ENCODE measurements around the gene OR5A2. TPM values are rescaled to one million over a fixed set of nuclear protein-coding genes. Genes with fewer than 3 reads are reported as not detected.
A peak's percentile ranks its signal among the peaks of the same experiment; 100 is the strongest.
"Not testable (repeated sequence)": the region's sequence is repeated elsewhere in the genome, so short reads cannot be mapped to it uniquely, and the experiment has no call there.

OR5A2 gene
- total RNA-seq (2014; rRNA removed; shearing (Covaris generic)): not detected in 2 replicates
- polyA plus RNA-seq (2014; cell fraction: nucleus; rRNA removed): not detected in 2 replicates

DNA sequence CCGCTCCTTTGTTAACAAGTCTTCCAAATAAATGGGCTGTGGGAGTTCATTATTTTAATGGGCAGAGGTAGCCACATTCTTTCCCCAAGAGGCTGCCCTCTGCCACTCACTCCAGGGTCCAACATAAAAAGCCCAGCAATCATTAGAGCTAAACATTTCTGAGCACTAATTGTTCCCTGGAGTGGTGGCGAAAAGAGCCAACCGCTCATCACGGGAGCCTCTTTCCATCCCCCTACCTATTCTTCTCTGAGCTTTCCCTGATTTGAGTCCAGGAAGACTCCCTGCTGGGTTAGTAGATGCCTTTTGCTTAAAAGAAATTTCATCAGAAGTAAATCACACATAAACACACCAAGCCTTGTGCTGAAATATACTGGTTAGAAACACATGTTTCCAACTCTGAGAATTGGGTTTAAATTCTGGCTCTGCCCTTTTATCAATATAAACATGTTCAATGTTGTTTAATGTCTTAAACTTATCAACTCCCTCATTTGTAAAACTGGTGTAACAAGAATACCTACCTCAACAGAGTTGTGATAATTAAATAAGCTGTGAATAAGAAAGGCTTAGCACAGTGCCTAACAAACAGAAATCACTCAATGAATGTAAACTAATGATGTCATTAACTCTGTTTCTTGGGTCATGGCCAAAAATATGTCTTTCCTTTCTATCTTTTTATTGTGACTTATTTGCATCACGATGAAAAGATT, at the start of gene OR5A2:
TSS of gene OR5A2 (minus strand) at position 53 of the 707 bp plus-strand sequence. CDS start 3,460 bp downstream, outside the sequence.
- DNase-seq (ENCODE audit: extremely low read depth, low read depth): no peak

GRCh38 chr11:59475176-59475575, 49.0 kb upstream of the OR5A2 start:
- DNase-seq (ENCODE audit: extremely low read depth, low read depth): no peak

DNA sequence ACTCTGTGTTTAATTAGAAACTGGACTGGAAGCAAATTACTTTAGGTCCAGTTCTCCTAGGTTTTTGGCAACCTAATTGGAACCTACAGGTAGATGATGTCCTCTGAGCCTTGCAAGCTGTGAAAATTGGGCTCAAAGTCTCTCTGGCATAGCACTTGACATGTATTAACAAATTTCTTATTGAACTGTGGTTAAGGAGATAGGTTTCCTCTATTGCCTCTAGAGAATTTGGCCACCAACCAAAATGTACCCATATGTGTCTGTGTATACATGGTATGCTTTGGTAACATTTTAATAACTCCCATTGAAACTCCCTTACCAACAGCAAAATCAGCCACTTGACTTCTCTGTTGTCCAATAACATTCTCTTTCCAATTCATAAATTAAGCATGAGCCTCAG, 46.8 kb upstream of the OR5A2 start, which contains the start of gene OR4D10:
TSS of gene OR4D10 (plus strand) at position 301 of the 400 bp plus-strand sequence. CDS start 4,115 bp downstream, outside the sequence.
- DNase-seq (ENCODE audit: extremely low read depth, low read depth): no peak

GRCh38 chr11:59463190-59463641, 37.0 kb upstream of the OR5A2 start:
- DNase-seq (ENCODE audit: extremely low read depth, low read depth): no peak

DNA sequence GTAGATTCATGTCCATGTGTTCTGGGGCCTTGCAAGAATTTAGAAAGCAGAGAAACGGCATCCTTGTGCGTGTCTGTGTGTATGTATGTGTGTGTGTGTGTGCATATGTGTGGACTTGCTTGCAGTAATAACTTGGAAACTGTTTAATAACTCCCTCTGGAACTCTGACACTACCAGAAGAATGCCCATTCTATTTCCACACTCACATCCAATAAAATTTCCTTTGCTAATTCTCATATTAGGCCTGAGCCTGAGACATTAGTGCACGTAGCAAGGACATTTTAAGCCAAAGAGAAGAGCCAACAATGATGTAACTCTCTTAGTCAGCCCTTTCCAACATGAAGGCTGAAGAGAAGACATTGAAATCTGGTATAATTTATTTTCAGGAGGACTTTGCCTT, 33.7 kb upstream of the OR5A2 start:
- DNase-seq (ENCODE audit: extremely low read depth, low read depth): no peak

DNA sequence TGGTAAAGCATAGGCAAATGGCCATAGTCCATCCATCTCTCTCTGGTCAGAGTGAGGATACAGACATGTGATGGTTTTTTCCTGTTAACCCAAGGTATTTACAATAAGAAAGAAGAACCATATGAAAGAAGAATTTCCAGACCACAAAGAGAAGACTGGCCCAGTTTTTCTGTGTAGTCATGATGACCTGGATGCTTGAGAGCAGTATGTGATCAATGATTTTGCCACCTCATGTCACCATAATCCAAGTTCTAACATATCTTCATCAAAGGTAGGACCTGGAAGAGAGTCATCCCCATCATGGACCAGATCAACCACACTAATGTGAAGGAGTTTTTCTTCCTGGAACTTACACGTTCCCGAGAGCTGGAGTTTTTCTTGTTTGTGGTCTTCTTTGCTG, 30.4 kb upstream of the OR5A2 start, which contains the start of gene OR4D6:
TSS of gene OR4D6 (plus strand) at position 301 of the 400 bp plus-strand sequence. CDS start at position 301, 0 bp downstream.
- DNase-seq (ENCODE audit: extremely low read depth, low read depth): no peak

DNA sequence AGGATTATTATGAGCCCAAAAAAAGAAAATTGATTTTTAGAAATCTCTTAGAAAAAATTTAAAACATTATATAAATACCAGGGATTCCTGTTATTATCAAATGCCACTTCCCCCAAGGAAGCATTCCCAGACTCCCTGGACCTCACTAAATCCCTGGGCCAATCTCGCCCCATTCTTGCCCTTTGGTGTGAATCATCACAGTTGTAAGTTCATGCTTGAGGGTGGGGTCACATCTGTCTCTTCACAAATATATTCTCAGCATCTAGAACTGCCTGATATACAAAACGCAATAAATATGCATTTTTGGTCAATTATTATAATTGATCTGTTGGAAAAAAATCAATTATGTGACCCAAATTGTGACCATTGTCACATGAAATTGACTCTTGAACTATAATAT, 22.3 kb upstream of the OR5A2 start:
- no peak for DNase-seq (ENCODE audit: extremely low read depth, low read depth)

DNA sequence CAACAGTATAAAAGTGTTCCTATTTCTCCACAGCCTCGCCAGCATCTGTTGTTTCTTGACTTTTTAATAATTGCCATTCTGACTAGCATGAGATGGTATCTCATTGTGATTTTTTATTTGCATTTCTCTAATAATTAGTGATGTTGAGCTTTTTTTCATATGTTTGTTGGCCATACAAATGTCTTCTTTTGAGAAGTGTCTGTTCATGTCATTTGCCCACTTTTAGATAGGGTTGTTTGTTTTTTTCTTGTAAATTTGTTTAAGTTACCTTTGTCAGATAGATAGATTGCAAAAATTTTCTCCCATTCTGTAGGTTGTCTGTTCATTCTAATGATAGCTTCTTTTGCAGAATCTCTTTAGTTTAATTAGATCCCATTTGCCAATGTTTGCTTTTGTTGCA, 19.4 kb upstream of the OR5A2 start:
- DNase-seq (ENCODE audit: extremely low read depth, low read depth): not testable (repeated sequence)

DNA sequence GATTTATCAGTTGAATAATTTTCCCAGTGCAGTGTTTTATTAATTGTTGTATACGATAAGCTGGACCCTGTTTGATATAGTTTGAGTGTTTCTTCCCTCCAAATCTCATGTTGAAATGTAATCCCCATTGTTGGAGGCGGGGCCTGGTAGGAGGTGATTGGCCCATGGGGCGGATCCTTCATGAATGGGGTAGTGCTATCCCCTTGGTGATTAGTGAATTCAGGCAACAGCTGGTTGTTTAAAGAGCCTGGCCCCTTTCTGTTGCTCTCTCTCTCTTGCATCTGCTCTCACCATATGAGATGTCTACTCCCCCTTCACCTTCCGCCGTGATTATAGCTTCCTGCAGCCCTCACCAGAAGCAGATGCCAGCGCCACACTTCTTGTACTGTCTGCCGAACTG, 11.6 kb upstream of the OR5A2 start:
- DNase-seq (ENCODE audit: extremely low read depth, low read depth): no peak

DNA sequence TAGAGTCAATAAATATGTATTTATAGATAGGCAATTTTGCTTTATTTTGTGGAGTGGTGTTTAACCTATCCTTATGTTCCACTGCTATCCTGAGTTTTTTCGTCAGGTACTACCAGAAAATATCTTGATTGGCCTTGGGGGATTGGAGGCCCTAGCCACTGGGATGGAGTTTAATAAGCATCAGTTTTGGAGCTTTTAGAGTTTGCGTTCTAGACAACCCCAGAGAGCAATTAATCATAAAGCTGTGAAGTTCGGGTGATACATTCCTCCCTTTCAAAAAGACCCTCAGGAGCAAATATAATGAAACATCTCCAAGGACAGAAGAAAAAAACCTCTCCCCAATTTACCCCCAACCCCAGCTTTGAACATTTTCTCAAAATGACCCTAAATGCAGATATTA, 10.0 kb upstream of the OR5A2 start, which contains the start of gene OR5A1:
TSS of gene OR5A1 (plus strand) at position 301 of the 400 bp plus-strand sequence. CDS start 6,700 bp downstream, outside the sequence.
- DNase-seq (ENCODE audit: extremely low read depth, low read depth): no peak

DNA sequence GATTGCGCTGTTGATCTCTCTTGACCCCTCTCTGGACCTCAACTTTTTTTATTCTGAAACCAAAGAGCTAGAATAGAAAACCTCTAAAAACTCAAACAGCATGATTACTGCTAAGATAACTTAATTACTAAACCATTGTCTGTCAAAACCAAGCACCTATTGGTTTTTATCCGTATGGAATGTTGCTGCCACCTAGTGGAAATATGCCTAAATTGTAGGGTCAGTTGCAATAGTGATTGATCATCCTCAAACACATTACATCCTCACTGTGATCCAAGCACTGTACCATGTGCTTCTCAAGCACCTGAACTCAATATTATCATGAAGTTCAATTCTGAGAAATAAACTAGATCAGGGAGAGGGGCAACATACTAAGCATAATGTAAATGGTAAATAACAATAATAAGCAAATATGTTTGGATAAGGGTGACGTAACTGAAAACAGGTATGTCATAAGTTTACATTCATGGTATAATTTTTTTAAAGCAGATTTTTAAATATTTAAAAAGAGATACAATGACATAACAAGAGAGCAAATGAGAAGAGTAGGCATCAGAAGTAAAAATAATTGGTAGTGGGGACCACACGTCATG, 3.8 kb upstream of the OR5A2 start:
- DNase-seq (ENCODE audit: extremely low read depth, low read depth): peak; percentile 63

GRCh38 chr11:59427068-59427382, 812 bp upstream of the OR5A2 start:
- no peak for DNase-seq (ENCODE audit: extremely low read depth, low read depth)

DNA sequence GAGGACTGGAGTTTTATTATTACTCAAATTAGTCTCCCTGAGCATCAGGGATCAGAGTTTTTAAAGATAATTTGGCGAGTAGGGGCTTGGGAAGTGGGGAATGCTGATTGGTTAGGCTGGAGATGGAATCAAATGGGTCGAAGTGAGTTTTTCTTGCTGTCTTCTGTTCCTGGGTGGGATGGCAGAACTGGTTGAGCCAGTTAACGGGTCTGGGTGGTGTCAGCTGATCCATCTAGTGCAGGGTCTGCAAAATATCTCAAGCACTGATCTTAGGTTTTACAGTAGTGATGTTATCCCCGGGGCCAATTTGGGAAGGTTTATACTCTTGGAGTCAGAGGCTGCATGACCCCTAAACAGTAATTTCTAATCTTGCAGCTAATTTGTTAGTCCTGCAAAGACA, 1.1 kb downstream of the OR5A2 start:
- no peak for DNase-seq (ENCODE audit: extremely low read depth, low read depth)

GRCh38 chr11:59423835-59424234, 2.4 kb downstream of the OR5A2 start:
- DNase-seq (ENCODE audit: extremely low read depth, low read depth): no peak

- DNase-seq (ENCODE audit: extremely low read depth, low read depth): no peak
Measured at GRCh38 chr11:59418156-59418555, 8.1 kb downstream of the OR5A2 start.

DNA sequence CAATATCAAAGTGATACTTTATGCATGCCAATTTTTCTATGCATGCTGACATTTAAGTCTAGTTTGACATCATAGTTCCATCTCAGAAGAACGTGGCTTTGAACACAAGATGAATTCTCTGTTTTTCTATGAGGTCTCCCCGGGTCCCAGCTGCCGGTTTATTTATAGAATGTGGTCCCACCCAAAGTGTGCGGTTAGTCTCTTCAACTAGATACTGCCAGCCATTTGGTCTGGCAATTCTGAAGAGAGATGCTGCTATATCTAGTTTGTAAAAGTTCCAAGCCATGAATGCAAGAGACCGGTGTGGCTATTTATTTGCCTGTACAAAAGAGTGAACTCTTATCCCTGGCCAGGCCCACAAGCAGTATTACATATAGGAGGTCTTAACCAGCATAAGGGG, 9.2 kb downstream of the OR5A2 start:
- DNase-seq (ENCODE audit: extremely low read depth, low read depth): no peak

GRCh38 chr11:59416613-59417012, 9.6 kb downstream of the OR5A2 start:
- DNase-seq (ENCODE audit: extremely low read depth, low read depth): no peak

DNA sequence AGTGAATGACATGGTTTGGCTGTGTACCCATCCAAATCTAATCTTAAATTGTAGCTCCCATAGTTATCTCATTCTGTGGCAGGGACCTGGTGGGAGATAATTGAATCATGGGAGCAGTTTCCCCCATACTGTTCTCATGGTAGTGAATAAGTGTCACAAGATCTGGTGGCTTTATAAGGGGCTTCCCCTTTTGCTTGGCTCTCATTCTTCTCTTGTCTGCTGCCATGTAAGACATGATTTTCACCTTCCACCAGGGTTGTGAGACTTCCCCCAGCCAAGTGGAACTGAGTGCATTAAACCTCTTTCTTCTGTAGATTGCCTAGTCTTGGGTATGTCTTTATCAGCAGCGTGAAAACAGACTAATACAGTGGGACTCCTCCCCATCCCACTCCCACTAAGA, 11.1 kb downstream of the OR5A2 start:
- no peak for DNase-seq (ENCODE audit: extremely low read depth, low read depth)

- no peak for DNase-seq (ENCODE audit: extremely low read depth, low read depth)
Measured at GRCh38 chr11:59413646-59414045, 12.6 kb downstream of the OR5A2 start.

DNA sequence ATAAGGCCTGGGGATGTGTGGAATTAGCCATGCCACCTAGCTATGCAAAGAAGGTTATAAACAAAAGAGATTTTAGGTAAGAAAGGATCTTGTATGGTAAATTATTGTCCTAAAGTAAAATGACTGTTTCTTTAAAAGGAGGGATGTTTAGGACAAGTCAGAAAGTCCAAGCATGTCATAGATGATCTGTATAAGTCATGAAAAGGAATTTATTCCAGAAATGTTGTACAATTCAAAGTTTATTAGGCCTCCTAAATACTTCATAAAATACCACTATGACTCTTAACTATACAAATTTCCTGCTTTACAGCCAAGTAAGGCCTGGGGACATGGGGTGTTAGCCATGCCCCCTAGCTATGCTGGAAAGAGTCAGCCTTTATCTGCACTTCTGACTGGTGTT, 22.7 kb downstream of the OR5A2 start:
- DNase-seq (ENCODE audit: extremely low read depth, low read depth): no peak

GRCh38 chr11:59401262-59401552, 25.0 kb downstream of the OR5A2 start:
- DNase-seq (ENCODE audit: extremely low read depth, low read depth): no peak
